GM19351 (cell line): ENCODE data around the gene KRT3.

ENCODE experiments used
- ATAC-seq: cut with Tn5 transposase; IDR thresholded peaks from one replicate; pipeline ENCODE4 v1.9.1; 2021; ENCODE audit warnings: mild to moderate bottlenecking, moderate library complexity; ENCODE audit not compliant: unreplicated experiment

Gene KRT3

GRCh38 chr12:52814710-52815155 is 18.8 kb upstream of the KRT3 start:
- no peak for ATAC-seq

DNA sequence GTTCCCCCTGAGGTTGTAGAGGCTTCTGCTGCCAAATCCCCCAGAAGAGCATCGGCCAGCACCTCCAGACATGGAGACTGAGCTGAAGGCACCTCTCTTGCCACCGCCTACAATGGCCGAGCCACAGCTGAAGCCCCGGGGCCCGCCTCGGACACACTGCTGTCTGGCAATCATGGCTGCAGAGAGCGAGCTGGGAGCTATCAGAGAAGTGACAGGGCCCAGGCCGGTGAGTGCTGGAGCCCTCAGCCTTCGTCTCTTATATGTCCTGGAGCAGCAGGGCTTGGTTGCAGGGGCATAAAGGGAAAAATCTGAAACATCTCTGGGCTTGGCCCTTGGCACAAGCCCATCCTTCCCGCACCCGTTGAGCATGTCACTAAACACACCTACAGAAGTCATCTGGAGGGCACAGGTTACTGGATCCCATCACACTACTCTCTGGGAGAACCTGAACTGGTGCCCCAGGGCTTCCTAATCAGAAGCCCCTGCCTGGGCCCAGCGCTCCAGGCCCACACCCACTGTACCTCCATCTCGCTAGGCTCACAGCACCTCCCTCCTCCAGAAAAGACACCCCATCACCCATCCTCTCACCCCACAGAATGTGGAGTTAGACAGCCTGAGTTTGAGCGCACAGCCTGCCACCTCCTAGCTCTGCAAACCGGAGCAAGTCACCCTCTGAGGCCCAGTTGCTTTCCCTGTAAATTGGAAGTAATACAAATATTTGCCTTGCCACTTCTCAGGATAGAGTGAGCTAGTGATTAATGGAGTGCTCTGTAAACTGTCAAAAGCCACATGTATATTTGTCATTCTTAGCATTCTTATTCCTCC is 18.2 kb upstream of the KRT3 start, which contains the start of gene KRT4:
TSS of gene KRT4 (minus strand) at position 232 of the 825 bp plus-strand sequence. CDS start at position 174, 58 bp downstream.
- ATAC-seq: no peak

- ATAC-seq: no peak
Measured at GRCh38 chr12:52813203-52813819, 17.4 kb upstream of the KRT3 start.

DNA sequence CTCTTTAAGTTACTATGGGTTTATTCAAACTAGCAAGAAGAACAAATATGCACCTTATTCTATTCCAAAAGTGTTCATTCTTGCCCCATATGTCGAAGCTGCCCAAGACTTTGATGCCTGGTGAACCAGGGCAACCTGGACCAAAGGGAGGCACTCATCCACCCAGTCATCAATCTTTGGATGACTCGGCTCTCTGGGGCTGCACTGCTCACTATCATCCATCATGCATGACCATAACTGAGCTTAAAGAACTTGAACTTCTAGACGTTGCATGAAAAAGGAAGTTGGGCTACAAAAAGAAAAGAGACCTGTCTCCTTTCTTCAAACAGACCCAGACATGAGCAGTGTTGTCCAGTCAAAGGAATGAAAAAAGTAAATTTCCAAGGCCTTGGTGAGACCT is 16.8 kb upstream of the KRT3 start:
- ATAC-seq: no peak

- no peak for ATAC-seq
Measured at GRCh38 chr12:52812073-52812400, 16.1 kb upstream of the KRT3 start.

- ATAC-seq: no peak
Measured at GRCh38 chr12:52811191-52812072, 15.5 kb upstream of the KRT3 start.

DNA sequence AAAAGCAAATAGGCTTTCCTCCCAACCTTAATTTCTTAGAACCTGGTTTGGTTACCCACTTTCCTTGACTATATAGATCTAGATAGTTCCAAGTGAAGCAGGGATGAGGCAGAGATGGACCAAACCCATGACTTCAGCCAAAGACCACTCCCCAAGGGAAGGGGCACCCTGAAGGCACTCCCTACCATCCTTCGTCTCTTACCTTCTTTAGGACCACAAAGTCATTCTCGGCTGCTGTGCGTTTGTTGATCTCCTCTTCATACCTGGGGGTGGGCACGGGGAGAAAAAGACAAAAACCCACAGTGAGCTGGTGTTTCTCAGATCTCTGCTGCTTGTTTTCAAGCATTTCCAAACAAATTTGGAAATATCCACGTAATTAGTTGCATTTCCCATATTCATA is 14.6 kb upstream of the KRT3 start:
- no peak for ATAC-seq

DNA sequence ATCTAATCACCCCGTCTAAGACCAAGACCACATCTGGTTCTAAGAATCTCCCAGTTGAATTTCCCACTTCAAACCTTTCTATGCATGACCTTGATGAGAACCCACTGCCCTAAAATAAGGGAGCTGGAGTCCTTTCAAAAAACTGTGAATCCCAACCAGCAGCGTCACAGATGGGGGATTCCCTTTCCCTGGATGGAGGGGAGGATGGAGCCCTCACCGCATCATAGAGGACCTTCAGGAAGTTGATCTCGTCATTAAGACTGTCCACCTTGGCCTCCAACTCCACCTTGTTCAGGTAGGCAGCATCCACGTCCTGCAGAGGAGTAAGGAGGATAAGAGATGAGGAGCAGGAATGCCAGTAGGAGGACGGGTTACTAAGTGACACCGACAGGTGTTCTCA is 13.2 kb upstream of the KRT3 start:
- ATAC-seq: no peak

DNA sequence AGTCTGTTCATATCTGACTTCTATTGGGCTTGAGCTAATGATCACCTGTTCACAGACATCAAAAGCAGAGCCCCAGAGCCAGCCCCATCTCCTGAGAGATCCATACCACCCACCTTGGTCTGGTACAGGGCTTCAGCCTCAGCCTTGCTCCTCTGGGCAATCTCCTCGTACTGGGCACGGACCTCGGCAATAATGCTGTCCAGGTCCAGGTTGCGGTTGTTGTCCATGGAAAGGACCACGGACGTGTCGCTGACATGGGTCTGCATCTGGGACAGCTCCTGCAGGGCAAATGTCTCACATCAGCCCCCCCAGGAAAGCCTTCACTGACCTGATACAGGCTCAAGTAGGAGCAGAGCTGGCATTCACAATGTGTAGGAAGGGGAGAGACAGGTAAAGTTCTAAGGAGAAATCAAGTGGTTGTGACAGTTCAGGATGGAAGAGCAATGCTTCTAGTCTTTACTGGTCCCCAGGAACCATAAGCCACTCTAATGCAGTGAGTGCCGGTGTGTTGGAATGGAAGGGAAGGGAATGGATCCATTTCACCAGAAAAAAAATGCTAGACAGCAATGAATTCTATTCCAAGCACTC is 12.8 kb upstream of the KRT3 start:
- no peak for ATAC-seq

GRCh38 chr12:52807544-52808470 is 11.9 kb upstream of the KRT3 start:
- no peak for ATAC-seq

DNA sequence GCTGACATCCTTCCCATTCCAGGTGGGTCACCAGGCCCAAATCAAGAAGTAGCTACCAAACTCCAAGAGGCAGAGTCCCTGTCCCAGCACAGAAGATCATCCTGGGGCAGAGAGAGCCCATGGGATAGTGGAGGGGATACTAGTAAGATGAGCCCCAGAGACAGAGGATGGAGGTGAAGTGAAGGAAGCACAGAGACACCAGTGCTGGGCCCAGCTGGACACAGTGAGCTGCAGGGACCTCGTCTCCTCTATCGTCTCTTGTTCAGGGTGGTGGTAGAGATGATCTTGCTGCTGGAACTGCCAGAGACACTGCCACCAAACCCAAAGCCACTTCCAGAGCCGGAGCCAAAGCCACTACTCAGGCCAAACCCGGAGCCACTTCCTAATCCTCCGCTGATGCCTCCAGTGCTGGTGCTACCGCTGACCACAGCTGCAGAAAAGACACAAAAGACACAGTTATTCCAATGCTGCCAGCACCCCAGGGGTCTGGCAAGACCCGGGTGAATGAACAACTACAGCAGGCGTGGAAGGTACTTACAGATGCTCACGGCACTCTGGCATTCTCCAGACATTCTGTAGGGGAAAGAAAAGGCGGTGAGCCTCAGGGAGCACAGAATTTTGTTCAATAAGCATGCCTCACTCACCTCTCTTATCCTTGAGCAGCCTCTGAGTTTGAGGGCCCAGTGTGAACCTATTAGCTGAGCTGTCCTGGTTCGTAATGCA is 11.1 kb upstream of the KRT3 start:
- ATAC-seq: no peak

GRCh38 chr12:52806169-52806811 is 10.4 kb upstream of the KRT3 start:
- ATAC-seq: no peak

DNA sequence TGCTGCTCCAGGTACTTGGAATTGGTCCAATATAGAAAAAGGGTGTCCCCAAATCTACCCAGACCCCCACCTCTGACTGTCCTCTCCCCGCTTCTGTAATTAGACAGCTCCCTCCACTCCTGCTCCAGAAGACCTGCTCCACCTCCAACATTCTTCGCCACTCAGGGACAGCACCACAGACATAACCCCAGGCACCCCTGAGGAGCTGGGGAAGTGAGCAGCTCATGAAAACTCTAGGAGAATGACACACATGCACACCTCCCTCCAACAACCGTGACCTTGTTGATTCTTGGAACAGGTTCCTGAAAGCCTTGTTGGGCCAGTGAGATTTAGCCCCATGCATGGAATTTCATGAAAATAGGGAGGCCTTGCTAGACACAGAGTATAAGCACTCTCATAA is 9.8 kb upstream of the KRT3 start:
- no peak for ATAC-seq

DNA sequence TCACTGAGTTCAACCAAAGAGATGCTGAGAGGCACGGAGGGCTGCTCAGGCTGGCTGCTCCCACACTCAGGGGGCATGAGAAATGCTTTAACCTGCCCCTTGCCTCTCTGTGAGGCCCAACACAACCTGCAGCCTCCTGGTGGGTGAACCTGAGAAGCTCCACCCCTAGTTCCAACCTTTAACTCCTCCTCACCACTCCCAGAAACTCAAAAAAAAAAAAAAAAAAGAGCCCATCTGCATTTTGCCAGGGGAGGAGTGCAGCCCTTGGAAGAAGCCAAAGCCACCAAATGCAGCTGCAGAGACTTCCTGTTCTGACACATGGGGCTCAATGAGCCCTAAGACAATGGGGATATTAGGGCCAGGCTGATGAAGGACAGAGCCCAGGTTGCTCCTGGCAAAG is 9.1 kb upstream of the KRT3 start:
- no peak for ATAC-seq

DNA sequence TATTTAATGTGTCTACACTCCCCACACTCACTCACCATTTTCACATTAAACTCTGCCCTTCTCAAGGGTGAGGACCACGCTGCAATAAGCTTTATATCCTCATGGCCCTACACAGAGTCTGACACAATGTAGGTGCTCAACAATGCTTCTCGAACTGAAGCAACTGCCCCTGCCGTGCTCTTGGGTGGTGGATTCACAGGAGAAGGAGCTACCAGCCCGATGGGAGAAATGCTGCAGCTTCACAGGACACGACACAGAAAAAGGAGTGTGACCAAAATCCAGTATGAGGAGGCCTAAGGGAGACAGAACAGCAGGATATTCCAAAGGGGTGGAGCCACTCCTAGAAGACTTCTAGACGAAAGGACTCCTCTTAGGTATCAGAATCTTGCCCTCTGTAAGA is 6.5 kb upstream of the KRT3 start:
- ATAC-seq: no peak

DNA sequence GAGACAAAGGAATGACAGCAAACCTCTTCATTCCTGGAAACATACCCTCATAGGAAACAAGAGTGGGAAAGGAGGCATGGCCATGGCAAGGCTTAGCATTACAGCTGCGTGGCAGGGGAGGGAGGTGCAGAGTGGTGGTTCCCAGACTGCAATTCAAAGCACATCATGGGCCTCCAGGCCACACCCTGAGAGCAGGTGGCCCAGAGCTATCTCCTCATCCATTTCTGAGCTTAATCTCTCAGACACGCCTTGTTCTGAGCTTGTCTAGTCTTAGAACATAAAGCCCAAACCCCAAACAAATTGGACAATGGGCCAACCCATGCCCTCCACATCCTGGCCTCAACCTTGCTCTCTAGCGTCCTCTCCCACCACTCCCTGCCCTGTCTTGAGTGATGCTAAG is 5.9 kb upstream of the KRT3 start:
- no peak for ATAC-seq

DNA sequence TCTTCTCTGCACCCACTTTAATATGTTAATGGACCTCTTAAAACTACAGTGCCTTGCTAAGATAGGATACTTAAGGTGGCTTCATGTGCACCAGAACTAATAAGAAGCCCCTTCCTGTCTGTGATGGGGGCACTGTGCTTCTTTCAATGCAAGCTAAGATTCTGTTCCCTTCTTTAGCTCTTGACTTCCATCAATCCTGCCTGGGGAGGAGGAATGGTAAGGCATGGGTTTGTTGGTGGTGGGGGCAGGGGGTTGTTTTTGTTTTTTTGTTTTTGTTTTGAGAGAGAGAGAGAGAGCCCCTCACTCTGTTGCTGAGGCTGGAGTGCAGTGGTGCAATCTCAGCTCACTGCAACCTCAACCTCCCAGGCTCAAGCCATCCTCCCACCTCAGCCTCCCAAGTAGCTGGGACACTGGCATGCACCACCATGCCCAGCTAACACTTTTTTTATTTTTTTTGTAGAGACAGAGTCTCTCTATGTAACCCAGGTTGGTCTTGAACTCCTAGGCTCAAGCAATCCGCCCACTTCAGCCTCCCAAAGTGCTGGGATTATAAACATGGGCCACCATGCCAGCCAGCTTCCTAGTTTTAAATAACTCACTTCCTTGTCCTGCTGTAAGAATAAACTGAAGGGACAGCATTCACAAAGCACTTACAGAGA is 4.5 kb upstream of the KRT3 start:
- no peak for ATAC-seq

DNA sequence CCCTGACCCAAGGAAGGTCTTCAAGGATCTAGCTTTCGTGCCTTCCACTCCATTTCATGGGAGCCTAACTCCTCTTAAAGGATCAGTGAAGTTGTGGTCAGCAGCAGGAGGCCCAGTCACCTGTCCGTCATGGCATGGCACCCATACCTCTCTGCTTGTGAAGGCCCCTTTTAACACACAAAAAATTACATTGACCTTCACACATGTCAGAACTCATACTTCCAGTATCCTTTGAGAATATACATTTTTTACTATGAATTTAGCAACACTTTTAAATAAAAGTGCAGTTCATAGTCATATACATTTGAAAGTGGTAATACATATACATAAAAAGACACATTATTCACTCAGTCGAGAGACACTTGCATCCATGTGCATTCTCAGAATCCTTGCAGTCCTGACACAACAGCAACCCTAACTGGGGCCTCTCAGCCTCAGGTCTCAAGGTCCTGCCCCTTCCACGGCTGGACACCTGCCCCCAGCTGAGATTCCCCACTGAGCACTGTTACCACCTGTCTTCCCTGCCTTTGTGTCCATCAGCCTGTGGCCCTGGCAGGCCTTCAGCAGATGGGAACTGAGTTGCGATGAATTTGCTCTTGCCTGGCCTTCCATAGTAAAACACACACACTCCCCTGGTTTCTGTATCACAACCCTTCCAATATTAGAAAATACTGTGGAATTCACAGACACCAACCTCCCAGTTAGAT is 3.7 kb upstream of the KRT3 start:
- ATAC-seq: no peak
